ENCODE measurements around the gene SHISA7. TPM values are rescaled to one million over a fixed set of nuclear protein-coding genes. Genes with fewer than 3 reads are reported as not detected.

SHISA7 gene
- total and polyA plus RNA-seq, 2 donors (not counting 1 experiment from before 2014, with no cell fraction given): not detected

DNA sequence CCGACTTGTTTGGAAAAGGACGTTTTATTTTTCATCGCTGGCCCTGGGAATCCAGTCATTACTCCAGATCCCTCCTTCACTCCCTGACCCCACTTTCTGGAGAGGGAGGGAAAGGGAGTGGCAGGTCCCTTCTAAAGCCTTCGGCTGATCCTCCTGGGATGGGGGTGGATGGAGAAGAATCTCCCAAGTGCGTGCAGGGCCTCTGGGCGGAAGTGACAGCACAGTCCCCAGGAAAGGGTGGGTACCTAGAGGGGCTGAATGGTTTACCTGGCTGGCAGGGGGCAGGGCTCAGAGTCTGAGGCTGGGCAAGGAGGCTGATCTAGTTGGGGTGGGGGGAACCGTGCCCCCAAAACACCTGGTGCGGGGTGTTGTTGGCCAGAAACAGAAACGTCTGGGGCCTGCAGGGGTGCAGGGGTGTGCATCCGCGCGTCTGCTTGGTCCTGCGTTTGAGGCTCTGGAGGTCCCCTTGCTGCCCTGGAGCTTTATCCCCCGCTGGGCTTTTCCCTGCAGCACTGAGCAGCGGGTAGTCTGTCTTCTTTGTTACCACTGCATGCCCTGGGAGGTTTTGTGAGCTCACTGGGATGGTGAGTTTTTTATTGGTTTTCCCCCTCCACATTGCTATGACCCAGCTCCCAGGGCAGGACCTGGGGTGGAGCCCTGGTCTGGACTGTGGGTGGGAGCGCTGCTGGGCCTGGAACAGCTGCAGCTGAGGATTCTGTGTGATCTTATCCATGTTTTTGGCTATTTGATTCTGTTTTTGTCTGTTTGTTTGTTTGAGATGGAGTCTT, 30.3 kb upstream of the SHISA7 start:
- H3K36me3 ChIP-seq (ENCODE audit: control insufficient read depth, insufficient read depth, low read length): no peaks in the 10 kb centered on the region
- no peak overlapping the region for H3K4me2 ChIP-seq (ENCODE audit: extremely low read depth, insufficient read depth, low read length)
- DNase-seq (ENCODE audit: low read depth in 2 of 2): peak in 1 of 2 donors; percentile 42
- no peaks in the 10 kb centered on the region for H3K4me1 ChIP-seq (ENCODE audit: control insufficient read depth, extremely low read depth, insufficient read depth, low read length)
- H3K9me3 ChIP-seq (ENCODE audit: control insufficient read depth, insufficient read depth, low read depth, low read length): no peaks in the 10 kb centered on the region
- H3K27me3 ChIP-seq (ENCODE audit: control insufficient read depth, insufficient read depth, low read length): no peaks in the 10 kb centered on the region
- H3K27ac ChIP-seq (ENCODE audit: insufficient read depth, low read length): no peak overlapping the region
- no peak overlapping the region for H2AFZ ChIP-seq (ENCODE audit: low read length)
- no peak overlapping the region for H3K9ac ChIP-seq (ENCODE audit: insufficient read depth, low read length)
- H3K79me2 ChIP-seq (ENCODE audit: control insufficient read depth, insufficient read depth, low read length): peaks cover 9% of the 10 kb centered on the region
- H4K20me1 ChIP-seq (ENCODE audit: control insufficient read depth, extremely low read depth, insufficient read depth, low read length): no peaks in the 10 kb centered on the region
- TF ChIP-seq EZH2 (IDR thresholded peaks at IDR 0.05; ENCODE audit: low read length, missing control alignments): no peak
- TF ChIP-seq, protein P1, sequence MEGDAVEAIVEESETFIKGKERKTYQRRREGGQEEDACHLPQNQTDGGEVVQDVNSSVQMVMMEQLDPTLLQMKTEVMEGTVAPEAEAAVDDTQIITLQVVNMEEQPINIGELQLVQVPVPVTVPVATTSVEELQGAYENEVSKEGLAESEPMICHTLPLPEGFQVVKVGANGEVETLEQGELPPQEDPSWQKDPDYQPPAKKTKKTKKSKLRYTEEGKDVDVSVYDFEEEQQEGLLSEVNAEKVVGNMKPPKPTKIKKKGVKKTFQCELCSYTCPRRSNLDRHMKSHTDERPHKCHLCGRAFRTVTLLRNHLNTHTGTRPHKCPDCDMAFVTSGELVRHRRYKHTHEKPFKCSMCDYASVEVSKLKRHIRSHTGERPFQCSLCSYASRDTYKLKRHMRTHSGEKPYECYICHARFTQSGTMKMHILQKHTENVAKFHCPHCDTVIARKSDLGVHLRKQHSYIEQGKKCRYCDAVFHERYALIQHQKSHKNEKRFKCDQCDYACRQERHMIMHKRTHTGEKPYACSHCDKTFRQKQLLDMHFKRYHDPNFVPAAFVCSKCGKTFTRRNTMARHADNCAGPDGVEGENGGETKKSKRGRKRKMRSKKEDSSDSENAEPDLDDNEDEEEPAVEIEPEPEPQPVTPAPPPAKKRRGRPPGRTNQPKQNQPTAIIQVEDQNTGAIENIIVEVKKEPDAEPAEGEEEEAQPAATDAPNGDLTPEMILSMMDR (conservative IDR thresholded peaks at IDR 0.05 in 1 of 2, IDR thresholded peaks at IDR 0.05 in 1 of 2; ENCODE audit: low read depth in 1 of 2, low read length in 2 of 2): no peak
- H3K4me3 ChIP-seq (replicated peaks in 1 of 4; ENCODE audit: control extremely low read depth in 1 of 4, insufficient read depth in 1 of 4, low read depth in 3 of 4, low read length in 4 of 4): no peak overlapping the region

DNA sequence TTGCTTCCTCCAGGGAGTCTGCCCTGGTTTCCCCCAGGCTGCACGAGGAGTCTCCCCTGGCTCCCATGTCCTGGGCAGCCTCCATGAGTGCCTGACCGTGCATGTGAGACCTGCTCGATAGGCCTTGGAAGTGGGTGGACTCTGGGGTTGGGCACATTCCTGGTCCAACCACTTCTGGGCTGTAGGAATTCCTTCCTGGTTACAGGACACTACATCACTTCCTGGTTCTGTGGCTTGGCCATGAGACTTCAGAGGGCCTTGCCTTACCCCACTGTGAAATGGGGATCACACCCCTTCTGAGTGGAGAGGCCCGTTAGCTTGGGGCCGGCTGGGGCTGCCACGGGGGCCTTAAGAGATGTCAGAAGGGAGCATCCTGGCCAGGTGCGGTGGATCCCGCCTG, 29.4 kb upstream of the SHISA7 start:
- Histone ChIP-seq H3K36me3 (ENCODE audit: control insufficient read depth, insufficient read depth, low read length) (no peaks in the 10 kb centered on the region), H3K4me3 (replicated peaks in 1 of 4; ENCODE audit: control extremely low read depth in 1 of 4, insufficient read depth in 1 of 4, low read depth in 3 of 4, low read length in 4 of 4) (no peak overlapping the region), H4K20me1 (ENCODE audit: control insufficient read depth, extremely low read depth, insufficient read depth, low read length) (no peaks in the 10 kb centered on the region), H3K27me3 (ENCODE audit: control insufficient read depth, insufficient read depth, low read length) (no peaks in the 10 kb centered on the region), H3K9ac (ENCODE audit: insufficient read depth, low read length) (no peak overlapping the region), H3K4me1 (ENCODE audit: control insufficient read depth, extremely low read depth, insufficient read depth, low read length) (peaks cover 4% of the 10 kb centered on the region), H3K27ac (ENCODE audit: insufficient read depth, low read length) (no peak overlapping the region), H3K79me2 (ENCODE audit: control insufficient read depth, insufficient read depth, low read length) (no peaks in the 10 kb centered on the region), H2AFZ (ENCODE audit: low read length) (no peak overlapping the region), H3K4me2 (ENCODE audit: extremely low read depth, insufficient read depth, low read length) (no peak overlapping the region), H3K9me3 (ENCODE audit: control insufficient read depth, insufficient read depth, low read depth, low read length) (no peaks in the 10 kb centered on the region)
- TF ChIP-seq EZH2 (IDR thresholded peaks at IDR 0.05; ENCODE audit: low read length, missing control alignments): no peak
- TF ChIP-seq, protein P1 (conservative IDR thresholded peaks at IDR 0.05 in 1 of 2, IDR thresholded peaks at IDR 0.05 in 1 of 2; ENCODE audit: low read depth in 1 of 2, low read length in 2 of 2): no peak
- DNase-seq (ENCODE audit: low read depth in 2 of 2): peak; percentile 37 to 90

DNA sequence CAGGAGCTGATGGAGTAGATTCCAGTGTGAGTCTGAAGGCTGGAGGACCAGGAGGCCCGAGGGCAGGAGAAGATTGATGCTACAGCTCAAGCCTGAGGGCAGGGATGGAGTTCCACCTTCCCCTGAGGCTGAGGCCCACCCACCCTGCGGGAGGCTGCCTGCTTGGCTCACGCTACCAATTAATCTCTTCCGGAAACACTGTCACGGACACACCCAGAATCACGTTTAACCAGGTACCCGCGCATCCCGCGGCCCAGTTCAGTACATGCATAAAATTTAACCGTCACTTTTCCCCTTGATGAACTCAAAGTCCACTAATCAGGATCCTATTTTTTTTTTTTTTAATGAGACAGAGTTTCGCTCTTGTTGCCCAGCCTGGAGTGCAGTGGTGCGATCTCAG, 28.2 kb upstream of the SHISA7 start:
- Histone ChIP-seq H4K20me1 (ENCODE audit: control insufficient read depth, extremely low read depth, insufficient read depth, low read length) (no peaks in the 10 kb centered on the region), H2AFZ (ENCODE audit: low read length) (no peak overlapping the region), H3K36me3 (ENCODE audit: control insufficient read depth, insufficient read depth, low read length) (no peaks in the 10 kb centered on the region), H3K9me3 (ENCODE audit: control insufficient read depth, insufficient read depth, low read depth, low read length) (no peaks in the 10 kb centered on the region), H3K4me3 (replicated peaks in 1 of 4; ENCODE audit: control extremely low read depth in 1 of 4, insufficient read depth in 1 of 4, low read depth in 3 of 4, low read length in 4 of 4) (no peak overlapping the region), H3K79me2 (ENCODE audit: control insufficient read depth, insufficient read depth, low read length) (no peaks in the 10 kb centered on the region), H3K27ac (ENCODE audit: insufficient read depth, low read length) (no peak overlapping the region), H3K27me3 (ENCODE audit: control insufficient read depth, insufficient read depth, low read length) (no peaks in the 10 kb centered on the region), H3K4me2 (ENCODE audit: extremely low read depth, insufficient read depth, low read length) (no peak overlapping the region), H3K9ac (ENCODE audit: insufficient read depth, low read length) (no peak overlapping the region), H3K4me1 (ENCODE audit: control insufficient read depth, extremely low read depth, insufficient read depth, low read length) (peaks cover 4% of the 10 kb centered on the region)
- no peak for TF ChIP-seq EZH2 (IDR thresholded peaks at IDR 0.05; ENCODE audit: low read length, missing control alignments)
- TF ChIP-seq, protein P1 (conservative IDR thresholded peaks at IDR 0.05 in 1 of 2, IDR thresholded peaks at IDR 0.05 in 1 of 2; ENCODE audit: low read depth in 1 of 2, low read length in 2 of 2): no peak
- no peak for DNase-seq (ENCODE audit: low read depth in 2 of 2)

All from fibroblast of lung (primary cell).